GM10847 (cell line): ENCODE data around the gene COX17.

Experiments used
- POLR2A ChIP-seq: IDR thresholded peaks from 2 replicates; pipeline ENCODE4 v1.6.1; 2011; ENCODE audit not compliant: insufficient read length; ENCODE audit errors: extremely low read depth

Gene COX17

DNA sequence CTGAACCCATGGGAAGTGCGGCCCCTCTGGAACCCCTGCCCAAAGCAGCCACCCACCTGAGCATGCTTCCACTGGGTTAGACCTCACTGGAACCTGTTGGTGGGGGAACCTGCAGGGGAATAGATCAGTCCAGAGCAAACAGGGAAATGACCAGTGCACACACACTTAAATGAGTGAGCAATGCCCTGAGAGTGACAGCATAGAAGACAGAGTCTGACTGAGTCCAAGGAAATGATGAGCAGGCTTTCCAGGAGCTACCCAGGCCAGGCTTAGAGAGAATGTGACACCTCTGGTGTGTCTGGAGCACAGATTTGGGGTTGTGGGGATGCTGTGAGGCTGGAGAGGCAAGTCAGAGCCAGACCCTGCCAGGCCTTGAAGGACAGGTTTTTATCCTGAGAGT is 51.0 kb downstream of the COX17 start:
- no peak for TF ChIP-seq POLR2A

DNA sequence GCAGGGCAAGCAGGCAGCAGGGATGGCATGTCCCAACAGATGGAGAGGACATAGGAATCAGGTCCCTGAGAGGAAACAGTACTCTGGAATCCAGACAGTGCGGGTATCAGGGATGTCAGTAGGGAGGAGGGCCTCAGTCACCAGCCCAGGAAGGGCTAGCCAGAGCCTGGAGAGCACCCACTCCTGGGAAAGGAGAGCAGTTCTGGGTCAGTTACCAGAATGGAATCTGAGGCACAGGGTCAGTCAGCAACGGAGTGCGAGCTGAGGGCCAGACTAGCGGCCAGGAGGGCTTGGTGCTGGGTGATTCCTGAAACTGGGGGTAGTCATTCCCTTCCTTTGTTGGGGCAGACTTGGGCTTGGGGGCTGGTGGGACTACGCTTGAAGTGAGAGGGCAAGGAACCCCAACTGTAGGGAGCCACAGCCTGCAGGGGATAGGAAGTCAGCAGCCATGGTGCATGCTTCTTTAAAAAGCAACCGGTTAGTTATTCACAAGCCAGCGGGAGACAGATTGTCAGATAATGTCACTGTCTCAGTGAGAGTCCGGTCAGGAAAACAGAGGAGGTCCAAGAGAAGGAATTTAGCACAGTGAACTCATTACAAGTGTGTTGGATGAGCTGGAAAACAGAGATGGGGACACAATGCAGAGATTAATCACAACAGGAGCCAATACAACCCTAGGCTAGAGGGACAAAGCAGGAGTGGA is 51.6 kb downstream of the COX17 start:
- TF ChIP-seq POLR2A: no peak

DNA sequence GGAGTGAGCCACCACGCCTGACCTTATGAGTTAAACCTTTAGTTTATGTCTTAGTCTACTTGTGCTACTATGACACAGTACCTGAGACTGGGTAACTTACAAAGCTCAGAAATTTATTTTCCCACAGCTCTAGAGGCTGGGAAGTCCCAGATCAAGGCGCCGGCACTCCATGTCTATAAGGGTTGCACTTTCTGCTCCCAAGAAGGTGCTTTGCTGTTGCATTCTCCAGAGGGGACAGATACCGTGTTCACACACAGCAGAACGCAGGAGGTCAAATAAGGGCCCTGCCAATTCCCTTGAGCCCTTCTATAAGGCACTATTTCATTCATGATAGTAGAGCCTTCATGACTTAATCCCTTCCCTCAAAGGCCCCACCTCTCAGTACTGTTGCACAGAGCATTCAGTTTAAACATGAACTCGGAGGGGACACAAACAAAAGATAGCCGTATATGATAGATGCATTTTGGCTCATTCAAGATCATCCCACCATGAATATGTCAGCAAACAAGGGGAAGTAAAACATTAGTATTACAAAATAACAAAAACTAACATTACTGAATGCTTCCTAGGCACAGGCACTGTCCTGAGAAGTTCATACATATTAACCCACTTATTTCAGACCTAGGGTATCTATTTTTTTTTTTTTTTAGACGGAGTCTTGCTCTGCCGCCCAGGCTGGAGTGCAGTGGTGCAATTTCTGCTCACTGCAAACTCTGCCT is 53.0 kb downstream of the COX17 start:
- TF ChIP-seq POLR2A: no peak

DNA sequence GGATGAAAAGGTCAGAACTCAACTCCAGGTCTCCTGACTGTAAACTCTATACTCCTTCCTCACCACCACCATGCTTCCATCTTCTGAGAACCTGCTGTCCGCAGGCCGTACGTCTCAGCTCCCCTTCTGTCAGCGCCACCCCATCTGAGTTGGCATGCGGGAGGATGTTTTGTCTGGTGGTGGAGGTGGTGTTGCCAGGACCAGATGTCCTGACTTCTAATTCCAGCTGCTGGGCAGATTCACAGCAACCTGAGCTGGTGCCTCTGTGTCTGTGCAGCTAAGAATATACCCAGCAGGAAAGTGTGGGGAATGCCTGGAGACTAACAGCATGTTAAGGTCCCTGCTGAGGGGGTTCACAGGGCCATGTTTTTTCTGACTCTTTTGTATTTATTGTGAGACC is 56.3 kb downstream of the COX17 start:
- TF ChIP-seq POLR2A: no peak
